Measurements from ENCODE around the gene STX12.

DNA sequence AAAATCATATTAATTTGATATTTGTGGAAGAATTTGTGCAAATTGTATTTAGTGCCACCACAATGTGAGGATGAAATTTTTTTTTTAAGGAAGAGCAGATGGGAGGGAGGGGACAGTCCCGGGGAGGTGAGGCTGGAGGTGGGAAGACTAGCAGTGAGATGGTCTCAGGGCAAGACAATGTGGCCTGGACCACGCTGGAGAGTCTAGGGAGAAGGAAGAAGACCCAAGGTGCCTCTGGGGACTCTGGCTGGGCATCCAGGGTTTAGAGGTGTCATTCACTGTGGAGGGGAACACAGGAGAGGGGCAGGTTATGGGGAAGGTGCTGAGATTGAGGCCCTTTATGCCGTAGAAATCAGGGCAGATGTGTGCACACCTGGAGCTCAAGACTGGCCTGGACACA lies 89.0 kb downstream of the STX12 start:
- TF ChIP-seq POLR2A (IDR thresholded peaks at IDR 0.05; ENCODE audit: low read length): no peak
- TF ChIP-seq GATA1 (IDR thresholded peaks at IDR 0.05; ENCODE audit: low read depth, low read length): no peak
